ENCODE data around the gene PPP2R1A.
A peak's percentile ranks its signal among the peaks of the same experiment; 100 is the strongest.

Gene PPP2R1A

DNA sequence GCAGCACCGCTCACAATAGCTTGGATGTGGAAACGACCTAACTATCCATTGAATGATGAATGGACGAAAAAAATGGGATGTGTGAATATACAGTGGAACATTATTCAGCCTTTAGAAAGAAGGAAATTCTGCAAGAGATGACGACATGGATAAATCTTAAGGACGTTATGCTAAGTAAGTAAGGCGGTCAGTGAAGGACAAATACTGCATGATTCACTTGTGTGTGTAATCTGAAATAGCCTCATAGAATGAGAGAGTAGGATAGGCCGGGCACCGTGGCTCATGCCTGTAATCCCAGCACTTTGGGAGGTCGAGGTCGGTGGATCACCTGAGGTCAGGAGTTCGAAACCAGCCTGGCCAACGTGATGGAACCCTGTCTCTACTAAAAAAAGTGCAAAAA, 54.2 kb downstream of the PPP2R1A start:
- DNase-seq (ENCODE audit: low read depth) = no peak

DNA sequence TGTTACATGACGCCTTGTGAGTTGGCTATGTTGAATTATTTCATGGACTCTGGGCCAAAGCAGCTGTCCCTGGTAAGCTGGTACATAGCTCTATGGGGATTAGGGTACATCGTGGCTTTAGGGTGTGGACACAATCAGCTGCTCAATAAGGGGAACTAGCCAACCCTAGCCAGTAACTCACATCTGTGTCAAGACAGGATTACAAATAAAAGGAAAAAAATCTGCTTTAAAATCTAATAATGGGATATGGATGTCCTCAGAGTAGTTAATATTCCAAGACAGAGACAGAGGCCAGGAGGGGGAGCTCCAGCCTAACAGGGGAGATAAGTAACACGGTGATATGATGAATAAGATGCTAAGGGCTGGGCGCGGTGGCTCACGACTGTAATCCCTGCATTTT, 58.4 kb downstream of the PPP2R1A start:
- peak; percentile 41 for DNase-seq (ENCODE audit: low read depth)

DNA sequence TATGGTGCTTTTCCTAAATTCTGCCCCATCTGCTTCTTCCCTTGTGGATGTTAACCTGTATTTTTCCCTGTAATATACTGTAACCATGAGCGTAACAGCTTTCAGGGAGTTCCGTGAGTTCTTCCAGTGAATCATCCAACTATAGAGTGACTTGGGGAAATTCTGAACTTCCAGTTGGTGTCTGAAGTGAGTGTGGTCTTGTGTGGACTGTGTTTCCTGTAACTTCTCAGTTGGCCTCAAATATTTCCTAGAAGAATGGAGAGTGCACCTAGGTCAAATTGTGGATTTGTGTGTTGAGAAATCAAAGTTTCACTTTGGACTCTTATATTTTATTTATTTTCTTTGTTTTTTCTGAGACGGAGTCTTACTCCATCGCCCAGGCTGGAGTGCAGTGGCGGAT, 68.6 kb downstream of the PPP2R1A start:
- DNase-seq (ENCODE audit: low read depth) = no peak

DNA sequence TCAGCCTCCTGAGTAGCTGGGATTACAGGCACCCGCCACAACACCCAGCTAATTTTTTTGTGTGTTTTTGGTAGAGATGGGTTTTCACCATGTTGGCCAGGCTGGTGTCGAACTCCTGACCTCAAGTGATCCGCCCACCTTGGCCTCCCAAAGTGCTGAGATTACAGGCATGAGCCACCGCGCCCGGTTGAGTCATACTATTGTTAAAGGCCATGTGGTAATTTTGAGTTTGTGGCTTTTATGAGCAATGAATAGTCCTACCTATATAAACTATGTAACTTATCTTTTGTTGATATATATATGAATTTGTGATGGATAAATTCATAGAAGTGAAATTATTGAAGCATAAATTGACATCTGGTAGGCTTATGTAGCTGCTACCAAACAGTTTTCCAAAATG, 75.7 kb downstream of the PPP2R1A start:
- DNase-seq (ENCODE audit: low read depth) = peak; percentile 22

DNA sequence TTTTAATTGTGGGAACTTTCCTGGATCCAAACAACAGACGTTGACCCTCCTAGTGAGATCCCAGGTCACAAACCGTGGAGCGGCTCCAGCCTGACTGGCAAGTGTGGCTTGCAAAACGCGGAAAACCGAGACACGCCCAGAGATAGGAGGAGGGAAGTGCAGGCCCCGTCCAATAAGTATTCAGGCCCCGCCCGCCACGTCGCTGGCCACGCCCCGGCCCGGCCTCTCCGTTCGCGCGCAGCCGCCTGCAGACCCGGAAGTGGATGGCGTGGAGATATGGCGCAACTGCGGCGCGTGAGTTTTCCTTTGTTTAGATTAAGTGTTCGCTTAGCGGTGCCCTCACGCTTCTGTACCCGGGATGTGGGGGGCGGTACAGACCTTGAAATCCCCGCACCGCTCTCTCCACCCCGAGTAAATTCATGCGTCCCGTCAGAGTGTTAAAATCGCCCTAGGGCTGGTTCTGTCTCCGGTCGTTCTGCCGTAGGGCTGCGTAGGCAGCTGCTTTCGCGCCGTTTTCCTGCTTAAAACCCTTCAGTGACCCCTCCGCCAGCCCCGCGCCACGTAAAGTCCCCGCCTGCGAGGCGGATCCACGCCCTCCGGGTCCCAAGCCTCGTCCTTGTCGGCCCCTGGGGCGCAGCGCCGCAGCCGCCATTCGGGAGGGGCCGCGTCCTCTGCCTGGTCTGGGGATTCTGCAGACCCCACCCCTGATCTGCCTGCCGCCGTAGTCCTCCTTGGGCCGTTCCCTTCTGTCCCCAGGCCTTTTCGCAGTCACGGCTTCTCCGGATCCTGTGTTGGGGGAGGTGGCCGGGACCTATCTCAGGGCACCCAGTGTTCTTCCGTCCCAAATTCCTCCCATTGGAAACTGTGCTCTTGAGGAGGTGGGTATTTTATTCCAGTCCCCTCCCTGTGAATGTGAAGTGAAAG, 79.7 kb downstream of the PPP2R1A start, which contains the start of gene ZNF766:
ZNF766 (plus strand) TSS at position 250 of the 924 bp plus-strand sequence; CDS start at position 277, 27 bp downstream.
- DNase-seq (ENCODE audit: low read depth) = peak; percentile 97

DNA sequence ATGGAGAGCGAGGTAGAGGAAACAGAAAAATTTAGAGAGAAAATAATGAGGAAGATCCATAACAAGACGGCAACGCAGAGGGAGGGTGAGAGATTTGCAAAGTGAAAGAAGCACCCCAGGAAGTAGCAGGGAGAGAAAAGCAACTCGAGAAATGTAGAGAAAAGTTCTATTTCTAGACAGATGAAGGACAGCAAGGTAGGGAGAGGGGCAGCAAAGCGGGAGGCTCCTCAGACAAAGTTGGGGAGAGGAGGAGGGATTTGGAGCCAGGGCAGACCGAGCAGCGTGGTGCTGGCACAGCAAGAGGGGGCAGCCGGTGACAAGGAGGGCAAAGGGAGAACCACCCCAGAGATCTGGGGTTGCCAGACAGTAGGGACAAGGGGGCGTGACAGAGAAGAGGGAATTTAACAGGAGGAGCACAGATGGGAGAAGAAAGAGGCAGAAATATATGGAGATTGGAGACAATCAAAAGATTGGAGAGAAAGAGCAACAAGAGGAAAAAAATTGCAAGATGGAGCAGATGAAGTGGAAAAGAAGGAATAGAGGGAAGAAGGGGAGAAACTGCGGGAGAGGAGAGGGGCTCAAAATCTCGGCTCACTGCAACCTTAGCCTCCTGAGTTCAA, 80.5 kb downstream of the PPP2R1A start:
- no peak for DNase-seq (ENCODE audit: low read depth)

DNA sequence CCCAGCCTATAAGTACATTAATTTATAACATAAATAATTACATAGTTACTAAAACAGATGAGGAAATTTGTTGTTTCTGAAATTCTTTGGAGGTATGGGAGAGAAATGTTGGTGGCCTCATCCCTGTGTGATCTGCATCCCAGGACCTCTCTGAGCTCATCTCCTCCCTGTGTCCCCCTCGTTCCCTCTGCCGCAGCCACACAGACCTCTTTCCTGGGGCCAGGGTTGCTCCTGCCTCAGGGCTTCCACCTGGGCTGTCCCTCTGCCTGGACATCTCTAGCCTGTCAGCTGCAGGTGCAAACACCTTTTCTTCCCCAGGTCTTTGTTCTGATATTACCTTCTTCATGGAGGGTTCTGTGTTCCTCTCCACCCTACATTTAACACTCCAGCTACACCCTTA, 83.4 kb downstream of the PPP2R1A start:
- no peak for DNase-seq (ENCODE audit: low read depth)

DNA sequence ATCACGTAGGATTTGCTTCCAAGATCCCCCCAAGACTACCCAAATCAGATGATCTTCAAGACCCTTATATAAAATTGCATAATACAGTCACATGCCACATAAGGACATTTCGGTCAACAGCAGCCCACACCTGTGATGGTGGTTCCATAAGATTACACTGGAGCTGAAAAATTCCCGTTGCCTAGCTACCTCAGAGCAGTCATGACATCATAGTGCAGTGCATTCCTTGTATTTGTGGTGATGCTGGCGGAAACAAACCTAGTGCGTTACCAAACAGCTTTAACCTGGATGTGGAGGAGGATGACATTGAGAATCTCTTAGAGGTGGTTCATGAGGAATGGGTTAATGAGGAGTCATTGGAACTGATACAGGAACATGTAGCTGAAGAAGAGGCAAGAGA, 84.3 kb downstream of the PPP2R1A start:
- DNase-seq (ENCODE audit: low read depth) = no peak

DNA sequence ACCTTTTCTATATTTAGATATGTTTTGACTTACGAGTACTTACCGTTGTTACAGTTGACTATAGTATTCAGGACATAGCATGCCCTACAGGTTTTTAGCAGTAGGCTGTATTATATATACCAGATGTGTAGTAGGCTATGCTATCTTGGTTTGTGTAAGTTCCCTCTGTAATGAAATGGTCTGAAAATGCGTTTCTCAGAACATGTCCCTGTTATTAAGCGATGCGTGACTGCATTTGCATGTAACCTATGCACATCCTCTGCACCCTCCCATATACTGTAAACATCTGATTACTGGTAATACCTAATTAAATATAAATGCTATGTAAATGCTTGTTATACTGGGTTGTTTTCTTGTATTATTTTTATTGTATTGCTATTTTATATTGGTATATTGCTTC, 86.1 kb downstream of the PPP2R1A start:
- DNase-seq (ENCODE audit: low read depth) = no peak

DNA sequence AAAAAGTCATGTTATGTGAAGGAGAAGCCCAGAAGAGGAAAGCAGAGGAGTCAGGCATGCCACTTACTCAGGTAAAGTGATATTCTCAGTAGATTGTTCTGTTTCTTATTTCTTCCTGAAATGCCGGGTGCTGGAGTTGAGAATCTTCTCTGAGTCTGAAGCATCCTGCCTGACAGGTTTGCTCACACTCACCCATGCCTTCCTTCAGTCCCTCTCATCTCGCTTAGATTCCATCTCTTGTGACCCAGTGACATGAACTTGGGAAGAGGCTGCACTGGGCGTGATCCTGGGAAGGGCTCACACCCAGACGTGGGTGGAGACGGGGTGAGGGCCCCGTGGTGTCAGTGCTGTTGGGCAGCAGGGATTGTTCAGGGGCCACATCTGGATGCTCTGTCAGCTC, 87.6 kb downstream of the PPP2R1A start:
- no peak for DNase-seq (ENCODE audit: low read depth)
